ENCODE results near the gene NDUFA7. TPM values are rescaled to one million over a fixed set of nuclear protein-coding genes. Genes with fewer than 3 reads are reported as not detected.

NDUFA7 gene
- total RNA-seq, result 100 to 1,000 TPM in 4 of 9 donors, 10 to 100 TPM in 5; 74.5 to 179 (median 93.6) TPM
- 100 to 1,000 TPM; 168 to 393 TPM for polyA plus RNA-seq
- long read RNA-seq, donor 1, transcript NDUFA7-201 (4 exons, 601 nt), result major isoform, 64 of 76 reads
- long read RNA-seq, donor 1, partial matches to known transcripts, result 11 of 76 reads
- long read RNA-seq, donor 1, other reads (novel, unspliced or antisense), result 1 of 76 reads
- long read RNA-seq, donor 2, transcript NDUFA7-201 (4 exons, 601 nt), result major isoform, 17 of 34 reads
- long read RNA-seq, donor 2, partial matches to known transcripts, result 14 of 34 reads
- long read RNA-seq, donor 2, other reads (novel, unspliced or antisense), result 0 of 34 reads
- long read RNA-seq, donor 3, transcript NDUFA7-201 (4 exons, 601 nt), result major isoform, 42 of 46 reads
- long read RNA-seq, donor 3, partial matches to known transcripts, result 3 of 46 reads
- long read RNA-seq, donor 3, other reads (novel, unspliced or antisense), result 0 of 46 reads

DNA sequence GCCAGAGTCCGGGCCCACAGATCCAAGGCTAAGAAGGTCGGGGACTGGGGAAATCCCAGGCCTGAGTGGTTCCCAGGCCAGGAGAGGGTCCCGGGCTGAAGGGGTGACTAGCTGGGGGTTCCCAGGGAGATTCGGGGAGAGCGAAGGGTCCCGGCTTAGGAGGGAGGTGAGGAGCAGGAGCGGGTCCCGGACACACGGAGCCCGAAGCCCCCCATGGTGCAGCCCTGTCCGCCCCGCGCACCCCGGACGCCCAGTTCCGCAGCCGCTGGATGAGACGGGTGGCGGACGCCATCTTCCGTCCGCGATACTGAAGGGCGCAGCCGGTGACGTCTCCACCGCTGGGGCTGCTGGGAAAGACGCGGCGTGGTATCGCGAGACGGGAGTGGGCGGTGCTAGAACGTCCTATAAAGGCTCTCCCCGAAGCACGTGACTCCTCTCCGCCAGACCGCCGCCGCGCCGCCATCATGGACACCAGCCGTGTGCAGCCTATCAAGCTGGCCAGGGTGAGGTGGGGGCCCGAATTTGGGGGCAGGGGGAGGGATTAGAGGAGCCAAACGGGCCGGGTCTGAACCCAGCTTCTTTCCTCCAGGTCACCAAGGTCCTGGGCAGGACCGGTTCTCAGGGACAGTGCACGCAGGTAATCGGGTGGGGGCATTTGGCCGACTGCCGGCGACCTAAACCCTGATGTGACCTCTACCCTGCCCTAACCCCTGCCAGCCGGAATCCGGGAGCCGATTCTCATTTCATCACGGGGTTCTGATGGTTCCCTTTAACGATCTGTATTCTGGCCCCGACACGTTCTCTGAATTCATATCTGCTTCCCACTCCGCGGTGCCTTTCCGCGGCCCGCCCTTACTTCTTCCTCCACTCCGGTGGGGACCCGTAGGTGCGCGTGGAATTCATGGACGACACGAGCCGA is at the start of gene NDUFA7, which contains the start of gene RPS28:
NDUFA7 (minus strand) TSS at position 309 of the 919 bp plus-strand sequence; CDS start at position 292, 17 bp downstream.
RPS28 (plus strand) TSS at position 430 of the 919 bp plus-strand sequence; CDS start at position 465, 35 bp downstream.
- Histone ChIP-seq H3K27ac (peak within 1 kb of the TSS; percentile 89 to 97 (median 92)), H3K9me3 (no peaks in the 10 kb centered on the region), H3K36me3 (peaks cover 0 to 34% (median 25%) of the 10 kb centered on the region in 9 donors), H3K27me3 (no peaks in the 10 kb centered on the region), H3K4me1 (peaks cover 5 to 53% (median 38%) of the 10 kb centered on the region in 12 donors), H3K4me3 (peak within 1 kb of the TSS; percentile 58 to 98 (median 79))
- intact Hi-C loops (cut with DNase I), result loop anchor here in 2 of 10 donors (5.0 to 10.0 kb wide), 2 partner anchors 54 to 57 kb away; no protein-coding TSS in a partner anchor
- TF ChIP-seq POLR2A (IDR thresholded peaks at IDR 0.05) (peak; percentile 12 to 93), CTCF (IDR thresholded peaks at IDR 0.05) (peak; percentile 17 to 60 (median 40))
- peak; percentile 93 to 96 (median 95) for ATAC-seq
- 0 to 1% (median 0%) methylated on average over 52 to 72 of the region's 72 CpGs for WGBS, 4 donors
- DNase-seq, result peak; percentile 96 to 99 (median 98)

- peak in 1 of 5 donors; percentile 31 for DNase-seq
Measured at GRCh38 chr19:8370176-8371010, 49.2 kb upstream of the NDUFA7 start.

More at GRCh38 chr19:8370176-8371010, 49.2 kb upstream of the NDUFA7 start:
- H3K4me3 ChIP-seq, result no peak overlapping the region
- no peaks in the 10 kb centered on the region for H3K9me3 ChIP-seq
- 81 to 88% (median 86%) methylated on average over 19 of the region's 19 CpGs for WGBS, 4 donors
- TF ChIP-seq POLR2A (IDR thresholded peaks at IDR 0.05) (no peak), CTCF (IDR thresholded peaks at IDR 0.05) (no peak)
- peak in 2 of 4 donors; percentile 43 to 48 for ATAC-seq
- peak overlapping the region in 6 of 12 donors; percentile 22 to 98 (median 47) for H3K27ac ChIP-seq
- peaks cover 6 to 56% (median 23%) of the 10 kb centered on the region in 12 donors for H3K4me1 ChIP-seq
- H3K36me3 ChIP-seq, result peaks cover 0 to 55% (median 7%) of the 10 kb centered on the region in 9 donors
- H3K27me3 ChIP-seq, result no peaks in the 10 kb centered on the region
- intact Hi-C loops (cut with DNase I), result no loop called here

Measured in heart left ventricle (tissue), 16 donors.